Naive thymus-derived CD4-positive, alpha-beta T cell (primary cell): Measurements from ENCODE around the gene ZNF35. TPM values are rescaled to one million over a fixed set of nuclear protein-coding genes. Genes with fewer than 3 reads are reported as not detected.

Experiments
- ATAC-seq: fragments of 150-1000 bp; cut with Tn5 transposase; 2 replicates; pipeline ENCODE4 v1.10.0; 2021; ENCODE audit warnings: mild to moderate bottlenecking, moderate library complexity
- CTCF ChIA-PET: fragments of 350-600 bp; sonication (Branson Sonifier 250); formaldehyde crosslinking; loops from one replicate; lab custom pipeline; 2021; ENCODE audit warnings: antibody characterized with exemption; lab: Charles Lee
- POLR2A ChIA-PET: fragments of 350-600 bp; sonication (Branson Sonifier 250); formaldehyde crosslinking; loops from one replicate; lab custom pipeline; 2021; ENCODE audit warnings: antibody characterized with exemption, inconsistent platforms; lab: Charles Lee
- DNase-seq, 9 donors: peaks; one replicate each; pipeline versions ENCODE4 v3.0.0 to v3.0.0-alpha.2; 2020 to 2022; ENCODE audit warnings: mixed read lengths in 1 of 9
- H3K27ac ChIP-seq: one replicate; pipeline ENCODE4 v1.7.0; 2013; ENCODE audit warnings: mild to moderate bottlenecking, low read depth, low read length, moderate library complexity
- H3K27me3 ChIP-seq, 2 donors: one replicate each; pipeline ENCODE4 v1.7.0; 2013; ENCODE audit warnings: low read length in 2 of 2, mild to moderate bottlenecking in 2 of 2, moderate library complexity in 2 of 2; ENCODE audit not compliant: control insufficient read depth in 2 of 2, insufficient read depth in 2 of 2
- H3K36me3 ChIP-seq, 3 experiments: 1 replicate in 2 of 3; 2 replicates in 1 of 3; pipeline ENCODE4 v1.7.0; 2013; ENCODE audit warnings: low read length in 3 of 3, mild to moderate bottlenecking in 3 of 3, moderate library complexity in 1 of 3; ENCODE audit not compliant: insufficient read depth in 3 of 3, control insufficient read depth in 2 of 3
- H3K4me1 ChIP-seq, 2 donors: one replicate each; pipeline ENCODE4 v1.7.0; 2013; ENCODE audit warnings: low read length in 2 of 2, mild to moderate bottlenecking in 2 of 2, moderate library complexity in 1 of 2; ENCODE audit not compliant: control insufficient read depth in 2 of 2, insufficient read depth in 2 of 2
- H3K4me3 ChIP-seq: 2 replicates; pipeline ENCODE4 v1.7.0; 2013; ENCODE audit warnings: mild to moderate bottlenecking, low read length
- H3K9me3 ChIP-seq, 3 experiments: 1 replicate in 2 of 3; 2 replicates in 1 of 3; pipeline ENCODE4 v1.7.0; 2013; ENCODE audit warnings: low read length in 3 of 3; ENCODE audit not compliant: control insufficient read depth in 2 of 3
- H3K27ac Mint-ChIP-seq, 9 donors: one replicate each; pipeline ENCODE4 v1.8.0; 2020 to 2022; ENCODE audit warnings: mixed read lengths in 9 of 9, mild to moderate bottlenecking in 8 of 9, moderate library complexity in 5 of 9, inconsistent platforms in 2 of 9
- H3K27me3 Mint-ChIP-seq, 5 donors: one replicate each; pipeline ENCODE4 v1.8.0; 2021 to 2022; ENCODE audit warnings: mixed read lengths in 5 of 5, mild to moderate bottlenecking in 1 of 5
- H3K36me3 Mint-ChIP-seq, 5 donors: one replicate each; pipeline ENCODE4 v1.8.0; 2020 to 2022; ENCODE audit warnings: mixed read lengths in 5 of 5, mild to moderate bottlenecking in 3 of 5, inconsistent platforms in 1 of 5
- H3K4me1 Mint-ChIP-seq, 7 donors: one replicate each; pipeline ENCODE4 v1.8.0; 2020 to 2022; ENCODE audit warnings: mixed read lengths in 7 of 7, mild to moderate bottlenecking in 3 of 7, inconsistent platforms in 1 of 7
- H3K4me3 Mint-ChIP-seq, 10 donors: one replicate each; pipeline ENCODE4 v1.8.0; 2020 to 2022; ENCODE audit warnings: mild to moderate bottlenecking in 10 of 10, mixed read lengths in 10 of 10, moderate library complexity in 6 of 10, inconsistent platforms in 2 of 10
- H3K9me3 Mint-ChIP-seq, 11 donors: one replicate each; pipeline ENCODE4 v1.8.0; 2020 to 2022; ENCODE audit warnings: mixed read lengths in 11 of 11, mild to moderate bottlenecking in 4 of 11, inconsistent platforms in 1 of 11, moderate library complexity in 1 of 11
- intact Hi-C, 2 donors: fragments of 100-400 bp; cut with micrococcal nuclease; formaldehyde crosslinking; loops; one replicate each; pipeline ENCODE4 v1.15.1; 2023
- polyA plus RNA-seq, 2 donors: library from polyadenylated mRNA; unstranded; fragments of 300-500 nt; fragmentation: Illumina TruSeq; gene quantifications; one replicate each; pipeline ENCODE4 v1.2.3, GENCODE V29; 2021
- total RNA-seq, 6 experiments: library from RNA in 5 of 6; stranded (reverse) in 5 of 6; gene quantifications; 1 replicate in 5 of 6; 2 replicates in 1 of 6; pipeline ENCODE4 v1.2.3 and lab custom pipeline; 2021 to 2026

ZNF35 gene
- total RNA-seq (1 to 10 TPM; 1.3 to 3.2 (median 2.0) TPM), polyA plus RNA-seq (1 to 10 TPM in 1 of 2 donors, under 1 TPM in 1; 0.14 to 1.1 TPM), total RNA-seq (lab: John Stamatoyannopoulos, UW) (1.9 reads per million, percentile 8 among the genes with 10 or more reads in this experiment)

- no peaks in the 10 kb centered on the region for H3K36me3 ChIP-seq
- H3K9me3 ChIP-seq, result peaks cover 0 to 25% (median 1%) of the 10 kb centered on the region in 3 experiments
- Mint-ChIP-seq H3K27me3 (peaks cover 0 to 19% (median 0%) of the 10 kb centered on the region in 5 donors), H3K9me3 (peaks cover 8 to 86% (median 41%) of the 10 kb centered on the region in 11 donors), H3K36me3 (peaks cover 22 to 57% (median 43%) of the 10 kb centered on the region in 5 donors), H3K4me1 (peaks cover 9 to 27% (median 19%) of the 10 kb centered on the region in 7 donors), H3K4me3 (peak within 1 kb of the TSS; percentile 68 to 84 (median 80)), H3K27ac (peak within 1 kb of the TSS in 6 of 9 donors; percentile 7 to 69 (median 47))
- H3K27me3 ChIP-seq, result no peaks in the 10 kb centered on the region
- CTCF ChIA-PET, result no interaction called here
- H3K4me3 ChIP-seq, result peak within 1 kb of the TSS; percentile 50
- POLR2A ChIA-PET, result interaction anchor here (0.8 kb wide), 1 partner anchor 225 kb away, joined by 4 read pairs; no protein-coding TSS in a partner anchor
- ATAC-seq (peak; percentile 60), DNase-seq (peak in 1 of 9 donors; percentile 37)
- no peaks in the 10 kb centered on the region for H3K4me1 ChIP-seq
- H3K27ac ChIP-seq, result no peak within 1 kb of the TSS
- intact Hi-C loops, result no loop called here
These were observed at the start of gene ZNF35 for GRCh38 chr3:44648564-44649229. TSS of gene ZNF35 (plus strand) at chr3:44648732. CDS start at chr3:44651068, 2,336 bp downstream.

DNA sequence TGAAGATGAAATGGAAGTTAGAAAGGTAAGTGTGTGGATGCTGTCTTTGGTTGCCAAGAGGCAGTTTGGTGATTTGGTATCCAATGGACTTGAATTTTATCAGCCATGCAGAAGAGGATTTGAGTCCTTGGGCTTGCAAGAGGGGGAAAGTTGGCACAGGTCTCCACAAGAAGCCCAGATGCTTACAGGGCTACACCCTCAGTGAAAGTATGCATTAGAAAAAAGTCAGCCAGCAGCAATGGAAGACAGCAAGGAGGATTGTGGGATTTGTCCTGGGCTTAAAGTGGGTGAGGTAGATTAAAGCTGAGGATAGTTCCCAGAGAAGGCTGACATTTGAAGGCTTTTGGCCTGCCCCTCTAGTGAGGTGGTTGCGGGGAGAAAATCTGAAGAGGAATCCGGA is 46.8 kb upstream of the ZNF35 start:
- Mint-ChIP-seq H3K4me3 (no peak overlapping the region), H3K4me1 (no peaks in the 10 kb centered on the region)
- POLR2A ChIA-PET, result no interaction called here

DNA sequence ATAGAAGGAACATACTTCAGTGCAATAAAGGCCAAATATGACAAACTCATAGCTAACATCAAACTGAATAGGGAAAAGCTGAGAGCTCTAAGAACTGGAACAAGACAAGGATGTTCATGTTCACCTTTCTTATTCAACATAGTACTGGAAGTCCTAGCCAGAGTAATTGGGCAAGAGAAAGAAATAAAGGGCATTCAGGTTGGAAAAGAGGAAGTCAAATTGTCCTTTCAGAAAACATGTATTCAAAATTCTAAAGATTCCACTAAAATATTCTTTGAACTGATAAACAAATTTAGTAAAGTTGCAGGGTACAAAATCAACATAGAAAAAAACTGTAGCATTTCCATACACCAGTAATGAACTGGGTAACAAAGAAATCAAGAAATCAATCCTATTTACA is 35.9 kb upstream of the ZNF35 start:
- ATAC-seq (no peak), DNase-seq (no peak)
- POLR2A ChIA-PET, result no interaction called here
- intact Hi-C loops, result no loop called here
- peaks cover 0 to 14% (median 4%) of the 10 kb centered on the region in 5 donors for H3K36me3 Mint-ChIP-seq
- H3K27me3 ChIP-seq, result no peaks in the 10 kb centered on the region
- H3K4me1 Mint-ChIP-seq, result no peaks in the 10 kb centered on the region
- H3K4me1 ChIP-seq, result no peaks in the 10 kb centered on the region
- H3K4me3 ChIP-seq, result no peak overlapping the region
- H3K9me3 ChIP-seq, result no peaks in the 10 kb centered on the region
- H3K27me3 Mint-ChIP-seq, result peaks cover 0 to 17% (median 0%) of the 10 kb centered on the region in 5 donors
- no peak overlapping the region for H3K4me3 Mint-ChIP-seq
- no peak overlapping the region for H3K27ac Mint-ChIP-seq
- CTCF ChIA-PET, result interaction anchor here (0.8 kb wide), 1 partner anchor 98 kb away, joined by 3 read pairs; no protein-coding TSS in a partner anchor
- H3K27ac ChIP-seq, result no peak overlapping the region
- H3K36me3 ChIP-seq, result no peaks in the 10 kb centered on the region
- H3K9me3 Mint-ChIP-seq, result peaks cover 0 to 14% (median 0%) of the 10 kb centered on the region in 11 donors

More for the DNA sequence above, 46.8 kb upstream of the ZNF35 start:
- DNase-seq, result no peak
- peaks cover 0 to 10% (median 3%) of the 10 kb centered on the region in 5 donors for H3K36me3 Mint-ChIP-seq
- peaks cover 0 to 13% (median 9%) of the 10 kb centered on the region in 5 donors for H3K27me3 Mint-ChIP-seq
- Histone ChIP-seq H3K4me3 (no peak overlapping the region), H3K36me3 (no peaks in the 10 kb centered on the region), H3K4me1 (no peaks in the 10 kb centered on the region), H3K9me3 (no peaks in the 10 kb centered on the region), H3K27me3 (no peaks in the 10 kb centered on the region), H3K27ac (no peak overlapping the region)
- no peak for ATAC-seq
- no peak overlapping the region for H3K27ac Mint-ChIP-seq
- intact Hi-C loops, result no loop called here
- CTCF ChIA-PET, result no interaction called here
- H3K9me3 Mint-ChIP-seq, result peaks cover 0 to 13% (median 6%) of the 10 kb centered on the region in 11 donors

GRCh38 chr3:44624749-44625480 is 23.6 kb upstream of the ZNF35 start, which contains the start of gene ZNF197:
TSS of gene ZNF197 (plus strand) at chr3:44625036. CDS start at chr3:44629155, 4,119 bp downstream.
- ATAC-seq (peak; percentile 80), DNase-seq (peak; percentile 5 to 64 (median 27))
- Histone ChIP-seq H3K4me3 (peak within 1 kb of the TSS; percentile 51), H3K27ac (peak within 1 kb of the TSS; percentile 66), H3K9me3 (no peaks in the 10 kb centered on the region), H3K36me3 (peaks cover 0 to 6% (median 0%) of the 10 kb centered on the region in 3 experiments), H3K4me1 (peaks cover 9 to 10% of the 10 kb centered on the region in 2 donors), H3K27me3 (no peaks in the 10 kb centered on the region)
- ChIA-PET POLR2A (interaction anchor here (1.6 kb wide), 1 partner anchor 13 kb away, joined by 4 read pairs; no protein-coding TSS in a partner anchor), CTCF (interaction anchor here (0.8 kb wide), 1 partner anchor 104 kb away, joined by 3 read pairs; no protein-coding TSS in a partner anchor)
- intact Hi-C loops, result loop anchor here (1.0 to 10.0 kb wide), 9 partner anchors 60 to 288 kb away; partner anchors contain the start of genes KIAA1143 (in 2 of the 2), KIF15 (in 2 of the 2), ZNF501 (in 2 of the 2) and TCAIM (in 1 of the 2)
- Mint-ChIP-seq H3K4me1 (peaks cover 18 to 53% (median 47%) of the 10 kb centered on the region in 7 donors), H3K27ac (peak within 1 kb of the TSS; percentile 60 to 88 (median 81)), H3K4me3 (peak within 1 kb of the TSS; percentile 83 to 94 (median 92)), H3K36me3 (peaks cover 6 to 29% (median 21%) of the 10 kb centered on the region in 5 donors), H3K9me3 (peaks cover 0 to 8% (median 0%) of the 10 kb centered on the region in 11 donors), H3K27me3 (no peaks in the 10 kb centered on the region)

DNA sequence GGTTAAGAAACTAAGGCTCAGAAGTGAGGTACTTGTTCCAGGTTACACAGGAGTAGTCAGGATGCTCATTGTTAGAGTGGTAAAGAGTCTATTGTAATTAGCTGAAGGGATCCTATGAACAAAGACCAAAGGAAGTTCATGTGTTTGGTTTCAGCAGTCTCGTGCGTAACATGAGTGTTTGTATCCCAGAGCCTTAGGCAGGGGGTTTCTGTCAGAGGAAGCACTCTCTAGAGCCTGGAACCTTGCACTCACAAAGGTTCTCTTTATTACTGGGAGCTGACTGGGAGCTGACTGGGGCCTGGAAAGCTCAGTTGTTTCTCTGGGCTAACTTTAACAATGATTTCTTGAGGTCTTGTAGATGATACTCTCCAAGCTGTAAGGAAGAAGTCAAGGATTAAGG is 19.8 kb upstream of the ZNF35 start:
- POLR2A ChIA-PET, result no interaction called here
- CTCF ChIA-PET, result no interaction called here
- peaks cover 0 to 6% (median 0%) of the 10 kb centered on the region in 11 donors for H3K9me3 Mint-ChIP-seq
- Histone ChIP-seq H3K27ac (no peak overlapping the region), H3K36me3 (peaks cover 0 to 36% (median 12%) of the 10 kb centered on the region in 3 experiments), H3K4me1 (peaks cover 9 to 10% of the 10 kb centered on the region in 2 donors), H3K4me3 (no peak overlapping the region), H3K9me3 (no peaks in the 10 kb centered on the region), H3K27me3 (no peaks in the 10 kb centered on the region)
- no peak for ATAC-seq
- peaks cover 13 to 60% (median 52%) of the 10 kb centered on the region in 5 donors for H3K36me3 Mint-ChIP-seq
- intact Hi-C loops, result loop anchor here (5.0 to 10.0 kb wide), 3 partner anchors 94 to 291 kb away; partner anchors contain the start of genes ZNF501 (in 2 of the 2) and TCAIM (in 1 of the 2)
- DNase-seq, result no peak
- peaks cover 18 to 64% (median 50%) of the 10 kb centered on the region in 7 donors for H3K4me1 Mint-ChIP-seq
- no peaks in the 10 kb centered on the region for H3K27me3 Mint-ChIP-seq
- H3K4me3 Mint-ChIP-seq, result no peak overlapping the region
- peak overlapping the region in 1 of 9 donors; percentile 3 for H3K27ac Mint-ChIP-seq

DNA sequence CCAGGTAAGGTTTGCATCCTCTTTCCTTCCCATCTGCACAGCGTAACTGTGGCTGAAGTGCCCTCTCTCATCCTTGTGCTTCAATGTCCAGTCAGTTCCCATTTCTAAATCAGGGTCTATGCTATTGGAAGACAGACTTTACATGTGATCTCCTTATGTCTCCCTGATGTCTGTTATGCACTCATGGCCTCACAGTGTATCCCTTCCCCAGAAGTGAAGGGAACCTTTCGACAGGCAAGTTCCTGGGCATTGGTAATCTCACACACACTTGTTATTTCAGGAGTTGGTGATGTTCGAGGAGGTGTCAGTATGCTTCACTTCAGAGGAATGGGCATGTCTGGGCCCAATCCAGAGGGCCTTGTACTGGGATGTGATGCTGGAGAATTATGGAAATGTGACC is 16.3 kb upstream of the ZNF35 start:
- DNase-seq (no peak), ATAC-seq (no peak)
- H3K27ac Mint-ChIP-seq, result no peak overlapping the region
- ChIA-PET POLR2A (no interaction called here), CTCF (no interaction called here)
- intact Hi-C loops, result no loop called here
- Histone ChIP-seq H3K4me1 (no peaks in the 10 kb centered on the region), H3K9me3 (peaks cover 0 to 13% (median 0%) of the 10 kb centered on the region in 3 experiments), H3K4me3 (no peak overlapping the region), H3K36me3 (peaks cover 7 to 64% (median 18%) of the 10 kb centered on the region in 3 experiments), H3K27ac (no peak overlapping the region), H3K27me3 (no peaks in the 10 kb centered on the region)
- H3K4me3 Mint-ChIP-seq, result no peak overlapping the region
- H3K9me3 Mint-ChIP-seq, result peaks cover 3 to 29% (median 20%) of the 10 kb centered on the region in 11 donors
- H3K4me1 Mint-ChIP-seq, result peaks cover 2 to 42% (median 26%) of the 10 kb centered on the region in 7 donors
- peaks cover 34 to 91% (median 82%) of the 10 kb centered on the region in 5 donors for H3K36me3 Mint-ChIP-seq
- H3K27me3 Mint-ChIP-seq, result no peaks in the 10 kb centered on the region
